ENCODE measurements around the gene SELENON.

The SELENON gene

GRCh38 chr1:25814549-25815087 lies 14.6 kb downstream of the SELENON start:
- Histone ChIP-seq H3K27me3 (no peaks in the 10 kb centered on the region), H3K36me3 (peaks cover 17% of the 10 kb centered on the region), H3K9me3 (no peaks in the 10 kb centered on the region), H3K4me1 (ENCODE audit: control insufficient read depth in 1 of 2, insufficient read depth in 1 of 2, low read depth in 1 of 2, low read length in 1 of 2) (peaks cover 12 to 18% of the 10 kb centered on the region in 2 experiments), H3K27ac (no peak overlapping the region), H3K4me3 (ENCODE audit: low read depth in 1 of 2, low read length in 1 of 2) (no peak overlapping the region)
- TF ChIP-seq CTCF (IDR thresholded peaks at IDR 0.05), result no peak

GRCh38 chr1:25815208-25816111 lies 15.5 kb downstream of the SELENON start:
- Histone ChIP-seq H3K4me1 (ENCODE audit: control insufficient read depth in 1 of 2, insufficient read depth in 1 of 2, low read depth in 1 of 2, low read length in 1 of 2) (peaks cover 7 to 14% of the 10 kb centered on the region in 2 experiments), H3K4me3 (ENCODE audit: low read depth in 1 of 2, low read length in 1 of 2) (no peak overlapping the region), H3K27me3 (no peaks in the 10 kb centered on the region), H3K36me3 (peaks cover 17% of the 10 kb centered on the region), H3K9me3 (no peaks in the 10 kb centered on the region), H3K27ac (no peak overlapping the region)
- TF ChIP-seq CTCF (IDR thresholded peaks at IDR 0.05), result no peak

- TF ChIP-seq CTCF (IDR thresholded peaks at IDR 0.05), result no peak
- H3K27me3 ChIP-seq, result no peaks in the 10 kb centered on the region
- H3K9me3 ChIP-seq, result no peaks in the 10 kb centered on the region
- H3K36me3 ChIP-seq, result peaks cover 17% of the 10 kb centered on the region
- H3K4me1 ChIP-seq (ENCODE audit: control insufficient read depth in 1 of 2, insufficient read depth in 1 of 2, low read depth in 1 of 2, low read length in 1 of 2), result peaks cover 14 to 15% of the 10 kb centered on the region in 2 experiments
- no peak overlapping the region for H3K27ac ChIP-seq
- H3K4me3 ChIP-seq (ENCODE audit: low read depth in 1 of 2, low read length in 1 of 2), result no peak overlapping the region
Observed at GRCh38 chr1:25816112-25816718, 16.2 kb downstream of the SELENON start.

GRCh38 chr1:25817840-25818501 lies 18.0 kb downstream of the SELENON start:
- H3K4me1 ChIP-seq (ENCODE audit: control insufficient read depth in 1 of 2, insufficient read depth in 1 of 2, low read depth in 1 of 2, low read length in 1 of 2), result peaks cover 22 to 24% of the 10 kb centered on the region in 2 experiments
- no peak overlapping the region for H3K4me3 ChIP-seq (ENCODE audit: low read depth in 1 of 2, low read length in 1 of 2)
- no peaks in the 10 kb centered on the region for H3K27me3 ChIP-seq
- TF ChIP-seq CTCF (IDR thresholded peaks at IDR 0.05), result no peak
- H3K27ac ChIP-seq, result no peak overlapping the region
- peaks cover 17% of the 10 kb centered on the region for H3K36me3 ChIP-seq
- H3K9me3 ChIP-seq, result no peaks in the 10 kb centered on the region

GRCh38 chr1:25818569-25818968 lies 18.6 kb downstream of the SELENON start:
- no peak overlapping the region for H3K27ac ChIP-seq
- peaks cover 22 to 24% of the 10 kb centered on the region in 2 experiments for H3K4me1 ChIP-seq (ENCODE audit: control insufficient read depth in 1 of 2, insufficient read depth in 1 of 2, low read depth in 1 of 2, low read length in 1 of 2)
- H3K9me3 ChIP-seq, result no peaks in the 10 kb centered on the region
- peaks cover 17% of the 10 kb centered on the region for H3K36me3 ChIP-seq
- H3K27me3 ChIP-seq, result no peaks in the 10 kb centered on the region
- TF ChIP-seq CTCF (IDR thresholded peaks at IDR 0.05), result no peak
- H3K4me3 ChIP-seq (ENCODE audit: low read depth in 1 of 2, low read length in 1 of 2), result no peak overlapping the region
